GM18870 (cell line): ENCODE data around the gene MBD4.
"Not testable (repeated sequence)": the region's sequence is repeated elsewhere in the genome, so short reads cannot be mapped to it uniquely, and the experiment has no call there.

Experiments used
- ATAC-seq: cut with Tn5 transposase; IDR thresholded peaks from one replicate; pipeline ENCODE4 v1.9.1; 2021; ENCODE audit warnings: moderate library complexity; ENCODE audit not compliant: unreplicated experiment

MBD4 gene

DNA sequence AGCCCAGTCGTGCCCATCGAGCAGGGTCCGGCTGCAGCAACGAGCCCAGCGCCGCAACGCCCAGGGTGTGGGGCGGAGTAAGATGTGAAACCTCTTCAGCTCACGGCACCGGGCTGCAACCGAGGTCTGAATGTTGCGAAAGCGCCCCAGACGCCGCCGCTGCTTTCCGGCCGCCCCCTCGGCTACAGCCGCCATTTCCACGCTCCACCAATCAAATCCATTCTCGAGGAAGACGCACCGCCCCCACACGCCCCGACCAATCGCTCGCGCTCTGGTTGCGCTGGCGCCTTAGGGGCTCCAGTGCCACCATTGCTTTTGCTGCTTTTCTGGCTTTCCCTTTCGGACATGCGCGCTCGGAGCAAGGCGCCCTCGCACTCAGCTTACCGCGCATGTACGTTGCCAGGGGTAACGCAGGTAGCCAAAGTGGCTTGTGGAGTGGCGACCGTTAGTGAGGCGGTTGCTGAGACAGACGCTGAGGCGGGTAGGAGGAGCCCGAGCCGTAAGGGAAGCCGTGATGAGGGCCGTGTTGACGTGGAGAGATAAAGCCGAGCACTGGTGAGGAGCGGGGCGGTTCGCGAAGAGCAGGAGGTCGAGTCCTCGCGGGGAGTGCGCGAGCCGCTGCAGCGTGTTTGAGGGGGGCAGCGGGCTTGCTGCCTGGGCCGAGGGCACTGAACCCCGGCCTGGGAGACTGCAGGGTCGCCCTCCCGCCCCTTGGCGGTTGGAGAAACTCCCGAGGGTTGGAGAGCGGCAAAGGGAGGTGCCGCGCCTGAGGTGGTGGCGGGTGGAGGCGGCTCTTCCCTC lies at the start of gene MBD4, which contains the start of gene IFT122:
TSS of gene MBD4 (minus strand) at position 132 of the 801 bp plus-strand sequence. CDS start at position 17, 115 bp downstream.
TSS of gene IFT122 (plus strand) at position 408 of the 801 bp plus-strand sequence. CDS start at position 515, 107 bp downstream.
- peak; percentile 92 for ATAC-seq

DNA sequence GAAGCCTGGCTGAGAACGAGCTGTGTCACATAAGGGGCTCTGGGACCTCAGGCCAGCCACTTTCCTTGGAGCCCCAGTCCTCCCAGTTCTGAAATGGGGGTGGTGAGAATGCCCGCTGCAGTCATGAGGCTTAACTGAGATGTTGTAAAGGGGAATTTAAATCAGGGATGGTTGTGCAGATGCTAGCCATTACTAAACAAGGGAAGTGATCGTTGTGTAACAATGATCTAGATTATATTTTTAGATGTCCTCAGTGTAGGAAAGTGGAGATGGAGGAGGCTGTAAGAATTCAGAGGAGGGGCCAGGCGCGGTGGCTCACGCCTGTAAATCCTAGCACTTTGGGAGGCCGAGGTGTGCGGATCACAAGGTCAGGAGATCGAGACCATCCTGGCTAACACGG lies 49.5 kb upstream of the MBD4 start:
- ATAC-seq: not testable (repeated sequence)

DNA sequence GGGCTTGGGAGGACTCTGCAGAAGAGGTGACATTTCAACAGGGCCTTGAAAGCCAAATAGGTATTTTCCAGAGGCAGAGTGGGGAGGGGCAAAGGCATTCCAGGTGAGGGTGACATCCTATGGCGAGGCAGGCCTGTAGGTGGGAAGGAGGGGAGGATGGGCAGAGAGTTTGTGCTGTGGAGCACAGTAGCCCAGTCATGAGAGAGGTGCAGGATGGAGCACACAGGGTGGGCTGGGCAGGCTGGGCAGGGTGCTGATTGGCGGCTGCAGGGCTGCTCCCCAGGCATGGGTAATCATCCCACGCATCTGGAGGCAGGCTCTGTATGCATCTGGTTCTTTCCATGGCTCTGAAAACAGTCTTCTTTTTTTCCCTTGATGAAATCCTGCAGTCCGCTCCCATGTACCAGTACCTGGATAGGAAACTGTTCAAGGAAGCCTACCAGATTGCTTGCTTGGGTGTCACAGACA lies 48.2 kb upstream of the MBD4 start:
- ATAC-seq: not testable (repeated sequence)

DNA sequence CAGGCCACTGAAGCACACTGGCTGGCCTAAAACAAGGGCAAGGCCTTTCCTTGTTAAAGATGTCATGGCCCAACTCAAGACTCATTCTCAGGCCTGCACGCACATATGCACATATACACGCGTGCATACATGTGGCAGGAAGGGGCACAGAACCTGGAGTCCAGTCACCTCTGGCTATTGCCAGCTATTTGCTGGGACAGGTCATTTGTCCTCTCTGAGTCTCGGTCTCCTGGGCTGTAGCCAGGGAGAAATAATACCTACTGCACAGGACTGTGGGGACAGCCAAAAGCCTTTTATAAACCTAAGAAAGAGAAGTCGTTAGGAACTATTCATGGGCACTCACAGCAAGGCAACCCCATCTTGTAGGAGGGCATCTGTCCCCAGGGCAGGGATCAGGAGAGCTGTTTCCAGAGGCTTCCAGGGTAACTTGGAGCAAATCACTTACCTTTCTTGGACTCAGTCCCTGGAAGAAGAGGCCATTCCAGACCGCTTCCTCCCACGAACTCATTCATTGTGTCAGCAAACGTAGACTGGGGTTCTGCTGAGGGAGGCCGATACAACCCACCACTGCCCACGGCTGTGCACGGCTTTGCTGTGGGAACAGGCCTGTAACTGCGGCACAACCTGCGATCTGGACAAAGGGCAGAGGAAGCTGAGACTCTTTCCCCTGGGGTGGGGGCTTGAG lies 47.6 kb upstream of the MBD4 start:
- no peak for ATAC-seq

DNA sequence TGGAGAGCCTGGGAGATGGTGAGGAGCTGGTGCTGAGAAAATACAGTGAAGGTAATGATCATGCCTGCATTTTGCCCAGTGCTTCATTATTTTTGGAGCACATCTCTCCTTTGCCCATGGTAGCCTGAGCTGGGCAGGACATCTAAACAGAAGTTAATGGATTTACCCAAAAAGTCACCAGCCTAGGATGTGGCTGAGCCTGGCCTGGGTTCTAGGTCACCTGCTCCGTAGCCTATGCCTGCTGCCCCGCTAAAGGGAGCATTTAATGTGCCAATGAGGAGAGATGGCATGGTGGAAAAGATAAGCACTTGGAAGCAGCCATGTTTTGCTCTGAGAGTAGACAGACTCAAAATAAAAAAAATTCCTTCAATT lies 46.9 kb upstream of the MBD4 start:
- ATAC-seq: no peak

DNA sequence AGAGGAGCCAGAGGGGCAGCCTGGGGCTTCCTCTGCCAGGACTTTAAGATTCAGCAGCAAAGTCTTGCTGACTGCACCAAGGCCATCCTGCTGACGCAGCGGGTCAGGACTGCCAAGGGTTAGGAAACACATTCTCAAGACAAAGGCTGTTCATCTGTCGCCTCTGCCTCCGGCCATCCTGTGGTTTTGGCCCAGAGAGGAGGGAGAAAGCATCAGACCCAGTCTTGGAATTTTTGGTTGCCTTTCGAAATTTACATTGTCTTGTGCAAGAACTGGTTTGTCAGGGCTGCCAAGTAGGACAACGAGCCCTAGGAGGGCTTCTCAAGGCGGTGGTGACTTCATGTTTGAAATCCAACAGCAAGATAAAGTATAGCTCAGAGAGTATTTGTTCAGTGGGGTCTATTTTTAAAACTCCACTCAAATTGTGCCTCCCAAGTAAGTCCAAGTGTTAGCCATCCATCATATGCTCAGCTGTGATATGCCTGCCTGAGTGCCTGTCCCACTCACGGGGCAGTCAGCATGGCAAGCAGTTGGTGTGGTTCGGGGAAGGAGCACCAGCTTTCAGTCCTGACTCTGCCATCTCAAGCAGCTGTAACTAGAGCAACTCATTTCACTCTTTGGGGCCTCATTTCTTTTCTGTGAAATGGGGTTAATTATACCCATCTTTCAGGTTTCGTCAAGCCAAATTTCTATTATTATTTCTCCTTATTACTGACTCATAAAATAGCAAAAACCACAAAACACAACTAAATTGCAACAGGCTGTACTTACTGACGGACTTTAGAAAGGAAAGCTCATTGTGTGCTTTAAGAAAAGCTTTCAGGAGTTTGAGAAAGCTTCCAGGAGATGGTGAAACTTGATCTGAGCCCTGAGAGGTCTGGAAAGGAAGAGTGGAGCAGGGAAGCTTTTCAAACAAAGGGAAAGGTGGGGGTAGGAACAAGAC lies 46.2 kb upstream of the MBD4 start:
- ATAC-seq: no peak

DNA sequence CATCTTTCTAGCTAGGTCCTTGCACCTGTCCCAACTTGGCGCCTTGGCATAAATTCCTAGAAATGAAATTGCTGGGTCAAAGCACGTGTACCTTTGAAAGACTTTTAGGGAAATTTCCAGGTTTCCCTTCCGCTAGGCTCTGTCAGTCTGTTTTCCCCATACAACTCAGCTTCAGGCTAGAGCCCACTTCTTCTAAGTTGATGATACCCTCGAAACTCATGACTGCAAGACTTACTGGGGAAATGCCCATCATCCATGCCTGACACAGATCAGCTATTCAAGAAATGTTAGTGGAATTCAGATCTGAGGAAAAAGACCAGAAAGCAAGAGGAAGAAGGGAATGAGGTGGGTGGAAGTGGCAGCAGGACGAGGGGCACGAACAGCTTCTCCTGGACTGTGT lies 45.4 kb upstream of the MBD4 start:
- not testable (repeated sequence) for ATAC-seq

DNA sequence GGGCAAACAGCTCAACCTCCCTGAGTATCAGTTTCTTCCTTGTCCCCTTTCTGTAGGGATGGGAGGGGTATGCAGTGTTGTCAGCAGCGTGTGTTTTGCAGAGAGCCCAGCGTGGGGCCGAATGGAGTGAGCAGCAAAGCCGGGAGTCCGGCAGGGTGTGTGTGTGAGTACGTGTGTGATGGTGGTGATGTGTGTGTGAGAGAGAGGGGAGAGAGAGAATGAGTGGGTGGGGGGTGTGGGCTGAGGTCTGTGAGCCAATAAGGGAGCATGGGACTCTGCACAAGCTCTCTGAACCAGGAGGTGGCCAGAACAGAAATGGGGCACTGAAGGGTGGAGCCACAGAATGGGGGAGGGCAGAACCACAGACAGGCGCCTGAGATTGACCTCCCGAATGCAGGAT lies 44.1 kb upstream of the MBD4 start:
- no peak for ATAC-seq

DNA sequence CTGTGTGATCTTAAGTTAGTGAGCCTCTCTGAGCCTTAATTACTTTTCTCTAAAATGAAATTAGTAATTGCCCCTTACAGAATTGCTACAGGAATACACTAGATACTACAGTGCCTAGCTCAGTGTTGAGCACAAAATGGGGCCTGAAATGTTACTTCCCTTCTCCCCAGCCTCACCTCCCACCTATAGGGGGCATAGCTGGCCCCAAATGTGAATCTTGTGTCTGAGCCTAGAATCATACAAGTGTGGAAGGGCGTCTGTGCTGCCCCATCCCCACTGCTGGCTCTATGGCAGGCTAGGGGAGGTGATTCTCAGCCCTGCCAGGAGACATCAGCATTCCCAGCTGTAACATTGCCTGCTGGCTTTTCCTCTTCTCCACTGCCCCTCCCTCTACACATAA lies 43.0 kb upstream of the MBD4 start:
- no peak for ATAC-seq

DNA sequence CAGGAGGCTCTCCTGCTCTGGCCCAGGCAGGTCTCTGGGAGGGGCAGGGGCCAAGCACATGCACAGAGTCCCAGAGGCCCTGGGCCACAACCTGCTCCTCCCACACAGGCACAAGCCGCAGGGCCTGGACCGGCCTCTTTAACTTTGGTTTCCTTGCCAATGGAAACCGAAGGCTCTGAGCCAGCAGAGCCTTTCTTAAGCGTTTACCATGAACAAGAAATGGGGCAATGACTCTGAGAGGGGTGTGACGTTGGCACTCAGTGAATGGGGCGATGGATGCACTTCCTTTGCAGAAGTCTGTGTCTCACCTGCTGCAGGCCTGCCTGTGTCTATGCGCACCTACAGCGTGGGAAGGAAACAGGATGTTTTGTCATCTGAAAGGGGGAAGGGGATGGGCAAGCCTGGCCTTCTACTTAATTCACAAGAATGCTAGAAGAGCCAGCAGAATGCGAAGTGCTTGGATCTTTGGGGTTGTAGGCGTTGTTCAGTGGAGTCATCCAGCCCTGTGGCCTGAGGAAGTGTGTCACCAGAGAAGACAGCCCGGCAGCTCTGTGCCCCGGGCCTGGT lies 42.1 kb upstream of the MBD4 start:
- ATAC-seq: no peak

DNA sequence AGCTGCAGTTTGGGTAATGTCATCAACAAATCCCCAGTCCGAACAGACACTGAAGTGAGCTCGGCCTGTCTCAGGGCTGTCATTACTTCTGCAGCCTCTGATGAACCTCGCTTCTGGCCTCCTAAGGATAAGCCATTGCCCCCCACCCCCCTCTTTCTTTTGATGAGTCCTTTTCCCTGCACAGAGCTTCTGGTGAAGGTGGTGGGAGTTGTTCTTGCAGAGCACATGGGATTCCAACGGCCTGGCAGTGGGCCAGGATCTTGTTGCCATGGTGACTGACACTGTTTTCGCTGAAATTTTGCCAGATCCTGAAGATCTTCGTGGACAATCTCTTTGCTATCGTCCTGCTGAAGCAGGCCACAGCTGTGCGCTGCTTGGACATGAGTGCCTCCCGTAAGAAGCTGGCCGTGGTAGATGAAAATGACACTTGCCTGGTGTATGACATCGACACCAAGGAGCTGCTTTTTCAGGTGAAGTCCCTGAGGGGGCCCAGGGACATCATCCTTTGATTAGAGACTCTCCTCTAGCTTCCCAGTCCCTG lies 41.5 kb upstream of the MBD4 start:
- not testable (repeated sequence) for ATAC-seq

DNA sequence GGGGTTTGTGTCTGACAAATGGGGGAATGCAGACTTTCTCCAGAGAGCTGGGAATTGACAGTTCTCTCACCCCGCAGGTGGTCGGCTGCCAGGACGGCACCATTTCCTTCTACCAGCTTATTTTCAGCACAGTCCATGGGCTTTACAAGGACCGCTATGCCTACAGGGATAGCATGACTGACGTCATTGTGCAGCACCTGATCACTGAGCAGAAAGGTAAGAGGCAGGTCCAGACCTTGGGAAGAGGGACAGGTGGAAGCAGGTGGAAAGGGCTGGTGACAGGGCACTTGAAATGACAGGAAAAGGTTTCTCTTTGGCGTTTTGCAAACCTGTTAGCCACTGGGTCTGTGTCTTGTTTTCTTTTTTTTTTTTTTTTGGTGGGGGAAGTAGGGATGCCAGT lies 36.8 kb upstream of the MBD4 start:
- no peak for ATAC-seq

DNA sequence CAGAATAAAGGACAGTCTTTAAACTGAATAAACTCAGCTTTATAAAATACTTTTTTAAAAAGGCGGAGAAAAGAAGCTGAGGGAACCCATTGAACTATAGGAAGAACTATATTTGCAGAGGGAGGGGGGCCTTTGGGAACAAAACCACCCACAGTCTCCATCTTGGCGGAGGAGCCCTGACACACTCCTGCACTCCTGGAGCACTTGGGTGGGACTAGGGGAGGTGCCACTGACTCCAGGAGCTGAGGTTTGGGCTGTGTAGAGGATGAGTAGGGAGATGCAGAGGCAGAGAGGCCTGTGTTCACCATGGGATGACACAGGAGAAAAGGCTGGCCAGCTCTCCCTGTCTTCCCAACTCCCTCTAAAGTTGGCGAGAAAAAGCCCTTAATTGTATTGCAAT lies 36.1 kb upstream of the MBD4 start:
- no peak for ATAC-seq

DNA sequence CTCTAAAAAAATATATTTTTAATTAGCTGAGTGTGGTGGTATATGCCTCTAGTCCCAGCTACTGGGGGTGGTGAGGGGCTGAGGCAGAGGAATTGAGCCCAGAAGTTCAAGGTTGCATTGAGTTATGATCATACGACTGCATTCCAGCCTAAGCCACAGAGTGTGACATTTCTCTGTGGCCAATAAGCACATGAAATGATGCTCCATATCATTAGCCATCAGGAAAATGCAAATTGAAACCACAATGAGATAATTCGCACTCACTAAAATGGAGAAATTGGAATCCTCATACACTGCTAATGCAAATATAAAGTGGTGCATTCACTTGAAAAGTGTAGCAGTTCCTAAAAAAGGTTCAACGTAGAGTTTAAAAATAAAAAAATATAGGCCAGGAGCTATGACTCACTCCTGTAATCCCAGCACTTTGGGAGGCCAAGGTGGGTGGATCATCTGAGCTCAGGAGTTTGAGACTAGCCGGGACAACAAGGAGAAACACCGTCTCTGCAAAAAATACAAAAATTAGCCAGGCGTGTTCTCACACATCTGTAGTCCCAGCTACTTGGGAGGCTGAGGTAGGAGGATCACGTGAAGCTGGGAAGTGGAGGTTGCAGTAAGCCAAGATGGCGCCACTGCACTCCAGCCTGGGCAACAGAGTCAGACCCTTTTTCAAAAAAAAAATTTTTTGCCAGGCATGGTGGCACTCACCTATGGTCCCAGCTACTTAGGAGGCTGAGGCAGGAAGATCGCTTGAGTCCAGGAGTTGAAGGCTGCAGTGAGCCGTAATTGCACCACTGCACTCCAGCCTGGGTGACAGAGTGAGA lies 35.4 kb upstream of the MBD4 start:
- no peak for ATAC-seq

DNA sequence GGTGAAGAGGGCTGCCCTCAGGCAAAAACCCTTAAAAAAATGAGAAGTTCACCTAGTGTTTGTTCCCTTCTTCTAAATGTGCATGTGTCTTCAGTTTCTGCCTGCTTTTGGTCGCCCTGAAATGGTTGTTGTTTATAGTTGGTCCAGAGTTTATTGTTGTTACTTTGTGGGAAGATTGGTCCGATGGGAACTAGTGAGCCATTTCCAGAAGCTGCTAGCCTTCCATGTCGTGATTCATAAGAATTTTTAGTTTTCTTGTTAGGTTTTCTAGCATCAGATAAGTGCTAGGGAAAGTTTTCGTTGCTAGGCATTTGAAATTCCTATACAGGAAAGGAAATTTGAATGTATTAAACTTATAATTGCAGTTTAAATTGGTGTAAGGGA lies 34.0 kb upstream of the MBD4 start:
- no peak for ATAC-seq

DNA sequence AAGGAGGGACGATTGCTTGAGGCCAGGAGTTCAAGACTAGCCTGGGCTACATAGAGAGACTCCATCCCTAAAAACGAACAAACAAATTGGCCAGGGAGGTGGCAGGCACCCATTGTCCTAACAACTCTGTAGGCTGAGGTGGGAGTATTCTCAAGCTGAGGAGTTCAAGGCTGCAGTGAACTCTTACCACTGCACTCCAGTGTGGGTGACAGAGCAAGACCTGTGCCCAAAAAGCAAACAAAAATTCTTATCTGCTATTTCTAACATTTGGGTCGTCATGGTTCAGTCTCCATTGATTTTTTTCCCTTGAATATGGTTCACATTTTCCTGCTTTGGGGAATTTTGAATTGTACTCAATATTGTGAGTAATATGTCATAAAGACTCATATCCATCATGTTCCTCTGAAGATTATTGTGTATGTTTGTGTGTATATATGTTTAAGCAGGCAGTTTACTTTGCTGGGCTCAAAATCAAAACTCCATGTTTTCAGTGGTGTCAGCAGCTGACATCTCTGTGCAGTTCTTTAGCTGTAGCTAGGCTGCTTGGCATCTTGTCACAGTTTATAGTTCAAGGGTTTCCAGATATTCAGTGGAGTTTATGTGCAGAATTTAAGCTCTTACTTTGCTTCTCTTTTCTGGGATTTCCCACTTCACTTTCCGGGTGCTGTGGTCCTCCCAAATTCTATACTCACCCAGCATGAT lies 33.5 kb upstream of the MBD4 start:
- no peak for ATAC-seq

DNA sequence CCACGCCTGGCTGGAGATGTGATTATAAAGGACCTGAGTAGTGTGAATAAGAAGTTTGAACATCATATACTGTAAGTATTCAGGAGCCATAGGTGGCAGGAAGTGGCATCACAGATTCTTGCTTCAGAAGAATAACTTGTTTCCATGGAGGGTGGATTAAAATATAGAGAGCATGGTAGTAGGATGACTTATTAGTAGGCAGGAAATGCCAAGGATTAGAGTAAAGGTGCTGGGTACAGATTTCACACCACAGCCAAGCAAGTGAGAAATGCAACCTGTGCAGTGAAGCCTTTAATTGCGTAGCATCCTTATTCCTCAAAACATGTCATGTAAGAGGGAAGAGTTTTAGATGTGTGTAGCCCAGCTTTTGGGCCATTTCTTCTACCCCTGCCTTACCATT lies 31.1 kb upstream of the MBD4 start:
- no peak for ATAC-seq

DNA sequence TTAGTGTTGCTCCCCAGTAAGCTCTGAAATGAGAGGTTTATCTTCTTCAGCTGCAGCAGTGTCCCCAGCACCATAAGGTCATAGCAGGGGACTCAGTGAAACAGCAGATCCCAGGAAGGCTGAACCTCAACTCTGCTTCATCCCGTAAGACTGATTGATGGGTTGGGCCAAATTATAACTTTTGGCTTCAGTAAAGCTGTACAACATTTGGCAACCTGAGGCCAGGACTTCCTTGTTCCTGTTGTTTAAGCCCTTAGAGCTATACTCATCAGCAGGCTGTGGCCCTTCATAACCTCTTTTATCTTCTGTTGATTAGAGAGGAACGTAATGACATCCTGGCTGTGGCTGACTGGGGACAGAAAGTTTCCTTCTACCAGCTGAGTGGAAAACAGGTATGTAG lies 29.3 kb upstream of the MBD4 start:
- no peak for ATAC-seq

DNA sequence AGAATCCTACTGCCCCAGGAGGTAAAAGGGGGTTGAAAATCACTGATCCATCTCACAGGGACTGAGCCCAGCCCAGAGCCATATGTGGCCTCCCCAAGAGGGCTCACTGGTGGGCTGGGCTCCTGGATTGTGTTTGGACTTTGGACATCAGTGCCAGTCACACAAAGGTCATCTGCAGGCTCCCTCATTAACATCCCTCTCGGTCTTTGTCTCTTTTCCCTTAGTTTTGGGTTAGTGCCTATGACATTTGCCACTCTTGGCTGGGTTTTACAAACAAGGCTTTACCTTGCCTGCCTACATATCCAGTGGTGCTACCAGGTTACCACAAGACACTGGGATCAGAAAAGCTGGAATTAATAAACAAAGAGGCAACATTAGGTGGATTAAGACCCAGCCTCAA lies 28.2 kb upstream of the MBD4 start:
- no peak for ATAC-seq
